Germinal center (tissue), 1 donor: ENCODE results near the gene ZSCAN5A.
"Not testable (repeated sequence)": the region's sequence is repeated elsewhere in the genome, so short reads cannot be mapped to it uniquely, and the experiment has no call there.

ENCODE experiments used
- DNase-seq: peaks from one replicate; pipeline ENCODE4 v3.0.0; 2012; ENCODE audit warnings: mixed read lengths, low spot score

Gene ZSCAN5A

GRCh38 chr19:56314381-56315076, at the start of gene ZSCAN5A:
Gene ZSCAN5A (minus strand): TSS chr19:56314839. CDS start chr19:56225046, 89,793 bp downstream.
- peak; percentile 98 for DNase-seq

GRCh38 chr19:56360841-56361240, 46.2 kb upstream of the ZSCAN5A start:
- no peak for DNase-seq

- no peak for DNase-seq
Observed at GRCh38 chr19:56356944-56357343, 42.3 kb upstream of the ZSCAN5A start.

GRCh38 chr19:56355517-56355916, 40.9 kb upstream of the ZSCAN5A start:
- no peak for DNase-seq

- no peak for DNase-seq
Observed at GRCh38 chr19:56351208-56351607, 36.6 kb upstream of the ZSCAN5A start.

- peak; percentile 34 for DNase-seq
Observed at GRCh38 chr19:56350416-56351045, 35.9 kb upstream of the ZSCAN5A start.

GRCh38 chr19:56348289-56348877, 33.7 kb upstream of the ZSCAN5A start:
- no peak for DNase-seq

- no peak for DNase-seq
Observed at GRCh38 chr19:56347163-56347778, 32.6 kb upstream of the ZSCAN5A start.

- no peak for DNase-seq
Observed at GRCh38 chr19:56341948-56342347, 27.3 kb upstream of the ZSCAN5A start.

GRCh38 chr19:56339031-56339430, 24.4 kb upstream of the ZSCAN5A start:
- DNase-seq = not testable (repeated sequence)

- not testable (repeated sequence) for DNase-seq
Observed at GRCh38 chr19:56337077-56337476, 22.4 kb upstream of the ZSCAN5A start.

- DNase-seq = not testable (repeated sequence)
Observed at GRCh38 chr19:56335371-56335770, 20.7 kb upstream of the ZSCAN5A start.

GRCh38 chr19:56333506-56333905, 18.9 kb upstream of the ZSCAN5A start:
- peak; percentile 50 for DNase-seq

- DNase-seq = no peak
Observed at GRCh38 chr19:56332695-56333094, 18.1 kb upstream of the ZSCAN5A start.

GRCh38 chr19:56324436-56324835, 9.8 kb upstream of the ZSCAN5A start:
- no peak for DNase-seq

GRCh38 chr19:56321989-56322440, 7.4 kb upstream of the ZSCAN5A start:
- peak; percentile 45 for DNase-seq

GRCh38 chr19:56321254-56321988, 6.8 kb upstream of the ZSCAN5A start:
- DNase-seq = no peak

GRCh38 chr19:56319991-56320390, 5.4 kb upstream of the ZSCAN5A start:
- DNase-seq = no peak

GRCh38 chr19:56317749-56318148, 3.1 kb upstream of the ZSCAN5A start:
- no peak for DNase-seq

- DNase-seq = no peak
Observed at GRCh38 chr19:56316728-56317127, 2.1 kb upstream of the ZSCAN5A start.

- peak; percentile 91 for DNase-seq
Observed at GRCh38 chr19:56315077-56315828, 614 bp upstream of the ZSCAN5A start.
